Tibial artery (tissue), 4 donors: ENCODE measurements around the gene LRFN4.

Experiments used
- DNase-seq, 2 donors: peaks; one replicate each; pipeline ENCODE4 v3.0.0-alpha.2; 2019
- H3K27ac ChIP-seq, 2 donors: fragments of 200-600 bp; sonication (generic) in 1 of 2; 1 replicate in 1 of 2; 2 replicates in 1 of 2; pipeline ENCODE4 v1.5.1; 2018 to 2019; ENCODE audit warnings: mild to moderate bottlenecking in 1 of 2
- H3K27me3 ChIP-seq, 2 donors: fragments of 200-600 bp; sonication (generic) in 1 of 2; one replicate each; pipeline versions ENCODE4 v1.5.1 to v1.6.0; 2016 to 2019
- H3K36me3 ChIP-seq, 3 donors: fragments of 200-600 bp; sonication (generic) in 2 of 3; one replicate each; pipeline ENCODE4 v1.5.1; 2016 to 2019; ENCODE audit warnings: mild to moderate bottlenecking in 2 of 3
- H3K4me1 ChIP-seq, 4 donors: fragments of 200-600 bp; sonication (generic) in 2 of 4; 1 replicate in 3 of 4; 2 replicates in 1 of 4; pipeline ENCODE4 v1.5.1; 2016 to 2019
- H3K4me3 ChIP-seq, 2 donors: fragments of 200-600 bp; sonication (generic) in 1 of 2; 1 replicate in 1 of 2; 2 replicates in 1 of 2; pipeline ENCODE4 v1.5.1; 2018 to 2019; ENCODE audit warnings: mild to moderate bottlenecking in 2 of 2
- H3K9me3 ChIP-seq, 3 donors: fragments of 200-600 bp; sonication (generic) in 1 of 3; one replicate each; pipeline ENCODE4 v1.5.1; 2016 to 2019
- intact Hi-C: fragments of 100-400 bp; cut with DNase I; formaldehyde crosslinking; loops from one replicate; pipeline ENCODE4 v1.15.0; 2023; ENCODE audit warnings: low total_unique reads
- TF ChIP-seq, protein P1 (sequence below), 2 experiments: fragments of 200-600 bp in 1 of 2; fragments of 450-650 bp in 1 of 2; IDR thresholded peaks; one replicate each; pipeline ENCODE4 v1.5.1; 2017 to 2019; ENCODE audit warnings: antibody characterized with exemption in 2 of 2, mild to moderate bottlenecking in 1 of 2, moderate library complexity in 1 of 2

The LRFN4 gene

DNA sequence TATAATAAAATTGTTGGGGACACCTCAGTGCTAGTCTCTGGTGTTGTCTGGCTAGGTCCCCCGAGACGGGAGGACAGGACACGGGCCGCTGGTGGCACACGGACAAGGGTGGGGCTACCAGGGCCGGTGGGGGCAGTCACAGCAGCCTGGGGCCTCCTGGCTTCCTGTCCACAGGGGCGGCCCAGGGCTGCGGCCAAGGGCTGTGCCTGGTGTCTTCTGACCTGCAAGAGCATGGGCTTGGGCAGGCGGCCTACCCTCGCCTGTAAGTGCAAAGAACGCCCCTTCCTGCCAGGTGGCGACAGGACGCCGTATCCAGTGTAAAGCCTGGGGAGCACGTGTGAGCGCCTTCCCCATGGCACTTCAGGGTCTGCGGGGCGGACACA lies 3.6 kb downstream of the LRFN4 start:
- TF ChIP-seq, protein P1, sequence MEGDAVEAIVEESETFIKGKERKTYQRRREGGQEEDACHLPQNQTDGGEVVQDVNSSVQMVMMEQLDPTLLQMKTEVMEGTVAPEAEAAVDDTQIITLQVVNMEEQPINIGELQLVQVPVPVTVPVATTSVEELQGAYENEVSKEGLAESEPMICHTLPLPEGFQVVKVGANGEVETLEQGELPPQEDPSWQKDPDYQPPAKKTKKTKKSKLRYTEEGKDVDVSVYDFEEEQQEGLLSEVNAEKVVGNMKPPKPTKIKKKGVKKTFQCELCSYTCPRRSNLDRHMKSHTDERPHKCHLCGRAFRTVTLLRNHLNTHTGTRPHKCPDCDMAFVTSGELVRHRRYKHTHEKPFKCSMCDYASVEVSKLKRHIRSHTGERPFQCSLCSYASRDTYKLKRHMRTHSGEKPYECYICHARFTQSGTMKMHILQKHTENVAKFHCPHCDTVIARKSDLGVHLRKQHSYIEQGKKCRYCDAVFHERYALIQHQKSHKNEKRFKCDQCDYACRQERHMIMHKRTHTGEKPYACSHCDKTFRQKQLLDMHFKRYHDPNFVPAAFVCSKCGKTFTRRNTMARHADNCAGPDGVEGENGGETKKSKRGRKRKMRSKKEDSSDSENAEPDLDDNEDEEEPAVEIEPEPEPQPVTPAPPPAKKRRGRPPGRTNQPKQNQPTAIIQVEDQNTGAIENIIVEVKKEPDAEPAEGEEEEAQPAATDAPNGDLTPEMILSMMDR (IDR thresholded peaks at IDR 0.05), result no peak
- Histone ChIP-seq H3K4me1 (peaks cover 3 to 10% (median 4%) of the 10 kb centered on the region in 4 donors), H3K4me3 (no peak overlapping the region), H3K27ac (no peak overlapping the region), H3K27me3 (no peaks in the 10 kb centered on the region), H3K9me3 (no peaks in the 10 kb centered on the region), H3K36me3 (peaks cover 0 to 57% (median 0%) of the 10 kb centered on the region in 3 donors)
- intact Hi-C loops, result no loop called here
- no peak for DNase-seq

DNA sequence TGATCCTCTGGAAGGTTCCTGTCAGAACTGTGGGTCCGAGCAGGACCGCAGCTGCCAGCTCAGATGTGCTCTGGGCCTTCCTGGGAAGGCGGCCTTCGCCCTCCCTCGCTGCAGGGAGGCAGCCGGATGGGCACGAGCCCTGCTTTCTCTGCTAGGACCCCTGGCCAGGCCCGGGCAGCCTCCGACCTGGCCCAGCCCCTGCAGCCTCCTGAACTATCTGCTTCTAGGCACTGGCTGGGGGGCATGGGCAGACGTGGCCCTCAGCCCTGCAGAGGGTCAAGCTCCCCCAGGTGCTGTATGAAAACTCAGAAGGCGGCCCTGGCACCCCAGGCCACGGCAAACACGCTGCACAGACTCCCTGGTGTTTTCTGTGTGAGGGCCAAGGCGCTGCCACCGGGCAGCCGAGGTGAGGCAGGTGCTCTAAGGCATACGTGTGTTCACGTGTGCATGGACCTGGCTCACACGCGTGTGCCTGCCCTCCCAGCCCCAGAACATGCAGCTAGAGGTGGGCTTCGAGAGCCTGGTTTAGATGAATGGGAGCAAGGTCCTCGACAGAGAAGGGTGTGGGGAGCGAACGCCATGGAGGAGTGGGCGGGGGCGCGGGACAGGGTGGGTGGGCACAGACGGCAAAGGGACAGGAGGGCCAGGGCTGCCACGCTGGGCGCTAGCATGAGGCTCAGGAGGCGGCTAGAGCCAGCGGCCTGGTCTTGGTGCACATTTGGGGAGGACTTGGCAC lies 4.3 kb downstream of the LRFN4 start:
- H3K4me3 ChIP-seq, result no peak overlapping the region
- peaks cover 0 to 64% (median 0%) of the 10 kb centered on the region in 3 donors for H3K36me3 ChIP-seq
- peaks cover 0 to 5% (median 0%) of the 10 kb centered on the region in 4 donors for H3K4me1 ChIP-seq
- no peak overlapping the region for H3K27ac ChIP-seq
- TF ChIP-seq, protein P1 (IDR thresholded peaks at IDR 0.05), result no peak
- no peaks in the 10 kb centered on the region for H3K27me3 ChIP-seq
- no peak for DNase-seq
- intact Hi-C loops, result no loop called here
- no peaks in the 10 kb centered on the region for H3K9me3 ChIP-seq

DNA sequence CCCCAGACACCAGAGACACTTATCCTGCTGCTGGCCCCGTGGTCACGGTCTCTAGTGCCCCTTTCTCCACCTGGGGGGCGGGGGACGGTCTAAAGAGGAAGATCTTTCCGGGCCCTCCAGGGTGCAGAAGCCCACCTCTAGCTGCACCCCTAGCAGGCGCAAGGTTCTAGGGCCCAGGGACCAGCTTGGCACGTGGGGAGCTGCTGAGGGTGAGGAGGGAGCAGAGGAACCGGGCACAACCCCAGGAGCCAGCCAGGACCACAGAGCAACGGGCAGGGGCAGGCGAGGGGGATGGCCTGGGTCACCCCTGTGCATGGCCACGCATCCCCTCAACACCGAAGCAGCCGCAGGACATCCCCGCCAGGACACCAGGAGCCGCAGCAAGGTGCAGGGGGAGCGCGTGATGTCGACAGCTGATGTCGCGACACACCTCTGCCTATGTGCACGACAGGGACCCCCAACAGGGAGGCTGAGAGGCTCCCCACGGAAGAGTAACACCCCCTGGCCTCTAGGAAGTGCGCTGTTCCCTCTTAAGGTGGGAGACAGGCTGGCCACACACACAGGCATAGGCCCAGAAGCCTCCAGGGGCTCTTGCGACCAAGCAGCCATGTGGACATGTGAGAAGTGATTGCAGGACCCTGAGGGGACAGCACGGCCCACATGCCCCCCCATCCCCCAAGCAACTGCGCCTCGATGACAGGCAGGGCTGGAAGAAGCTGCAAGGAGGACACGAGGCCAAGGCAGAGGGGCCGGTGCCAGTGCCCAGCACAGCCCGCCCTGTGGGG lies 5.1 kb downstream of the LRFN4 start:
- peaks cover 0 to 70% (median 0%) of the 10 kb centered on the region in 3 donors for H3K36me3 ChIP-seq
- peaks cover 0 to 5% (median 0%) of the 10 kb centered on the region in 4 donors for H3K4me1 ChIP-seq
- intact Hi-C loops, result no loop called here
- H3K9me3 ChIP-seq, result no peaks in the 10 kb centered on the region
- no peak overlapping the region for H3K4me3 ChIP-seq
- TF ChIP-seq, protein P1 (IDR thresholded peaks at IDR 0.05), result no peak
- H3K27me3 ChIP-seq, result no peaks in the 10 kb centered on the region
- DNase-seq, result no peak
- no peak overlapping the region for H3K27ac ChIP-seq

DNA sequence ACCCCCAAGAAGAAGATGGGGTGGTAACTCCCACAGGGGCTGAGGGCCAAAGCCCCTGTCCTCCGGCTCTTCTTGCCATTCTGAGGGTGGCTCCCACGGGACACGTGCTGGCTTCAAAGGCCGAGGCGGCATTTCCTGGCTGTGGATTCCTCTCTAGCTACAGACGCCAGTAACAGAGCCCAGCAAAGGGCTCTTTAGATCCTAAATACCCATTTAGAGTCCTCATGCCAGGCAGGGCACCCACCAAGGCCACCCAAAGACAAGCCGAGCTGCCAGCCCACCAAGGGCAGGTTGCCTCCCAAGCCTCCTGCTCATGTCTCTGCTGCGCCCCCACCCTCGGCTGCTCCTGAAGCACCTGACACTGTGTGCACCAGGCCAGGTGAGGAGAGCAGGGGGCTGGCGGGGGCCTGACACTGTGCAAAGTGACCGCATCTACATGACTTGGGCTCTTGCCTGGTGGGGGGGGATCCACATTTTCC lies 5.7 kb downstream of the LRFN4 start:
- DNase-seq, result no peak
- TF ChIP-seq, protein P1 (IDR thresholded peaks at IDR 0.05), result no peak
- H3K27ac ChIP-seq, result no peak overlapping the region
- no peak overlapping the region for H3K4me3 ChIP-seq
- H3K4me1 ChIP-seq, result no peaks in the 10 kb centered on the region
- H3K27me3 ChIP-seq, result no peaks in the 10 kb centered on the region
- peaks cover 0 to 75% (median 0%) of the 10 kb centered on the region in 3 donors for H3K36me3 ChIP-seq
- intact Hi-C loops, result no loop called here
- no peaks in the 10 kb centered on the region for H3K9me3 ChIP-seq

DNA sequence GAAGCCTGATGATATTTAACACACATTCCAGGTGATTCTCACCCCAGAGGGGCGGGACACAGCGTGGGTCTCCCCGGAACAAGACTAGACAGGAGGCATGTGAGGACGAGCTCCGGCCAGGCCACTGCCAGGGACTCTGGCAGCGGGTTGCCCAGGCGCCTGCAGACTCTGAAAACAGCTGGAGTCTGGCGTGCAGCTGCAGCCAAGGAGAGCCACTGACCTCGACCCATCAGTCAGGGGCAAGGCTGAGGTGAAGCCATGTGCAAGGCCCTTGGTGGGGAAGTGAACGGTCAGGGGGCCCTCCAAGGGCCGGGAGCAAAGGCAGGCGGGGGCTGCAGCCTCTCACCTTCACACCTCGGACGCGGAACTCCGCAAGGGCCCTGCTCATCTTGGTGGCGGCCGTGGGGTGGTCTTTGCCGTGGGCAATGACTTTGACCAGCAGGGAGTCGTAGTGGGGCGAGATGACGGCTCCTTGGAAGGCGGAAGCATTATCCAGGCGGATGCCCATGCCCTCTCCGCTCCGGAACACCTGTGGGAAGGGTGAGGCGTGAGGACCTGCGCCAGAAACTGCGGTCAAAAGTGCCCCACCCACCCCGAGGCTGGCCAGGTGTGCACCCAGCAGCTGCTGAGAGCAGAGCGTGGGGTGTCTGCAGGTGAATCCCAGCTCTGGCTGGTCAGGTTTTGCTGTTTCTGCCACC lies 6.7 kb downstream of the LRFN4 start:
- no peak overlapping the region for H3K27ac ChIP-seq
- intact Hi-C loops, result no loop called here
- no peak for DNase-seq
- no peaks in the 10 kb centered on the region for H3K9me3 ChIP-seq
- TF ChIP-seq, protein P1 (IDR thresholded peaks at IDR 0.05), result no peak
- no peak overlapping the region for H3K4me3 ChIP-seq
- no peaks in the 10 kb centered on the region for H3K27me3 ChIP-seq
- H3K36me3 ChIP-seq, result peaks cover 0 to 69% (median 0%) of the 10 kb centered on the region in 3 donors
- H3K4me1 ChIP-seq, result no peaks in the 10 kb centered on the region
